HG02571 (cell line): Measurements from ENCODE around the gene FANCE.
"Not testable (repeated sequence)": the region's sequence is repeated elsewhere in the genome, so short reads cannot be mapped to it uniquely, and the experiment has no call there.

ENCODE experiments used
- ATAC-seq: cut with Tn5 transposase; IDR thresholded peaks from one replicate; pipeline ENCODE4 v1.9.1; 2021; ENCODE audit warnings: mild to moderate bottlenecking, moderate library complexity; ENCODE audit not compliant: unreplicated experiment

FANCE gene

DNA sequence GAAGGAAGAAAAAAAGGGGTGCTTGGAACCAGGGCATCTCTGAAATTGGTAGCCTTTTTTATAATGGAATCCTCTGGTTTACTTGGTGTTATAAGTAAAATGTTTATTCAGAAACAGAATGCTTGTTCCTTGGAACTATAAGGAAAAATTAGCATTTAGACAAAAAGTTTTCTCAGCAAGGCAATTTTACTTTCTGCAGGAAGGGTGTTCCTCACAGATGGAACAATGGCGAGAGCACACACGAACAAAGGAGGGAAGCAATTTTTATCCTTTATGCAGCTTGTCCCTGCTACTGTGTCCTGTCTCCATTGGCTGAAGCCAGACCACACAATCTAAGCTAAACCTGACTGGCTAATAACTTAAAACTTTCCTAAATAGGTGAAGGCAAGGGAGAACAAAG is 22.7 kb upstream of the FANCE start:
- ATAC-seq, result no peak

DNA sequence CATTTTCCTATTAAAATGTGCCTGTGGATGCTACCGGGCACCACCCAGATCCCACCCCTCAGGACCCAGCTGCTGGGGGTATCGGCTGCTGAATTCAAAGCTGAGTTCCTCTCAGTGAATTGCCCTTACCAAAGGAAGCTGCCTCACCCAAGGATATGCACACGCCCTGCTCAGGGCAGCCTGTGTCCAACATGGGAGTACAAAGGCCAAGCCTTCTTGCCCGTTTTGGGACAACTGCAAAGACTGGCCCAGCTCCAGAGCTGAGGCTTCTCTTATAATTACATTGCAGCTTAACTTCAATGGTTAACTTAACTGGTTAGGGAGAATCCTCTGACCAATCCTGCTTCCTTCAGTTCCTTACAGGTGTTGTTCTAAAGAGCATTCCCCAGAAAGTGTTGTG is 19.8 kb upstream of the FANCE start:
- ATAC-seq, result no peak

DNA sequence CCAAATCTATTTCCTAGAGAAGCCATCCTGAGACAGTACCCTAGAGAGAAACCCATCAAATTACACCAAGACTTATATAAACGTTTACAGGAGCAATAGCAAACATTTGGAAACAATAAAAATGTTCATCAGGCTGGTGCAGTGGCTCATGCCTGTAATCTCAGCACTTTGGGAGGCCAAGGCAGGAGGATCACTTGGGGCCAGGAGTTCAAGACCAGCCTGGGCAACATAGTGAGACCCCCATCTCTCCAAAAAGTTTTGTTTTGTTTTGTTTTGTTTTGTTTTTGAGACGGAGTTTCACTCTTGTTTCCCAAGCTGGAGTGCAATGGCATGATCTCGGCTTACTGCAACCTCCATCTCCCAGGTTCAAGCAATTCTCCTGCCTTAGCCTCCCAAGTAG is 19.4 kb upstream of the FANCE start:
- ATAC-seq, result not testable (repeated sequence)

DNA sequence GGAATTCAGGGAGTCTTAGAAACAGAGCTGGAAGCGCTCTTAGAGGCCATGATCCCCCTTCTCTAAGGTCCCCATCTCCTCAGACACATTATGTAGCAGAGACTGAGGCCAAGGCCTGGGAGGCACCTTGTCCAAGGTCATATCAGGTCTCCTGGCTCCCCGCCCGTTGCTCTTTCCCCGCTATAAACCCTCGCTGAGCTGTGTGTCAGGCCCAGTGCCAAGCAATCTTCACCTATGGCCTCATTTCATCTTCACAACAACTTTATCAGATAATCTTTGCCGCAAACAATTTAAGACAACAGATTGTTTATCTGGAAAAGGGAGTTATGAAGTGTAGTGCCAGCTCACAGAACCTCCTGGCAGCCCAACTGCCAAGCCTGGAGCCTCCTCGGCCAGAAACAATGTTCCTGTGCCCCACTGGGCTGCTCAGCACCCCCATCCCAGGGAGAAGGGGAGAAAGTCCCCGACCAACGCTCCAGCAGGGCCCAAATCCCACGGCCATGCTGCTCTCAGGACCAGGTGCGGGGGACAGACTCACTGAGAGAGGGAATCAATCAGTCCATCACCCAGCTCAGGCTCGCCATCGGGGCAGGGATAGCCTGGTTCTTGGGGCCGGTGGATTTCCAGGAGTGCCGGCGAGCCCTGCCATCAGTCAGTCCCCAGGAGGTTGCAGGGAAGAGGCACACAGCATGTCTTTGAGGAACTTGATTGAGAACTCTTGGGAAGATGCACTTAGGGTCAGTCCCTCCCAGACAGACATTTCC is 16.9 kb upstream of the FANCE start:
- ATAC-seq, result no peak

DNA sequence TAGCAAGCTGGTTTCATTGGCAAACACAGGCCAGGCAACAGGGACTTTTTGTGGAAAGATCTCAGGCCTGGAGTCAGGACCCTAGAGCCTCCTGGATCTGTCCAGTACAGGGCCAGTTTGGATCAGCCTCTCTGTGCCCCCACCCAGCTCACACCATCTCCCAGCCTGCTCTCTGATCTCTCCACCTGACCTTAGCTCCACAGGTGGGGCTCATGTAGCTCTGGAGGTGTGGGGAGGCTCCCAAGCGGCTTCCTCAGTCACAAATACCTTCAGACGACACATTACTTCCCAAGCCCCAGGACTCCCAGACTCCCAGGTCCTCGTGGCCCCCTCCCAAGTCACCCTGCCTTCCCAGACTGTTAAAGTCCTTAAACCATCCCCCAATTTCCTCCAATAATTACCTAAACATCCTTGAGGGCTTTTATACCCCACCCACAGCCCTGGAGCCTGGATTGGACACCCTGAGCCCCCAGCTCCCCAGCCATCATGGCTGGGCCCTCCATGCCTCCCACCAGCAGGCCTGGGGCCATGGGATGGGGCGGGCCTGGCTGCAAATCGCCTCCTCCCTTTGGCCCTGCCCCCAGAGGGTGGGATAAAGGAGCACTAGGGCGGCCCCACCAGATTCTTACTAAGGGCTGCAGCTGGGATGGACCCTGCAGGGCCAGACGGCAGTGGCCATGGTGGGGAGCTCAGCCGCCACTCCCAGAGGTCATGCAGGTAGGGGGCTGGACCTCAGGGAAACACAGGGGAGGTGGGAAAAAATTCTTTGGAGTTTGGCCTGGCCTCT is 15.9 kb upstream of the FANCE start:
- ATAC-seq, result no peak

DNA sequence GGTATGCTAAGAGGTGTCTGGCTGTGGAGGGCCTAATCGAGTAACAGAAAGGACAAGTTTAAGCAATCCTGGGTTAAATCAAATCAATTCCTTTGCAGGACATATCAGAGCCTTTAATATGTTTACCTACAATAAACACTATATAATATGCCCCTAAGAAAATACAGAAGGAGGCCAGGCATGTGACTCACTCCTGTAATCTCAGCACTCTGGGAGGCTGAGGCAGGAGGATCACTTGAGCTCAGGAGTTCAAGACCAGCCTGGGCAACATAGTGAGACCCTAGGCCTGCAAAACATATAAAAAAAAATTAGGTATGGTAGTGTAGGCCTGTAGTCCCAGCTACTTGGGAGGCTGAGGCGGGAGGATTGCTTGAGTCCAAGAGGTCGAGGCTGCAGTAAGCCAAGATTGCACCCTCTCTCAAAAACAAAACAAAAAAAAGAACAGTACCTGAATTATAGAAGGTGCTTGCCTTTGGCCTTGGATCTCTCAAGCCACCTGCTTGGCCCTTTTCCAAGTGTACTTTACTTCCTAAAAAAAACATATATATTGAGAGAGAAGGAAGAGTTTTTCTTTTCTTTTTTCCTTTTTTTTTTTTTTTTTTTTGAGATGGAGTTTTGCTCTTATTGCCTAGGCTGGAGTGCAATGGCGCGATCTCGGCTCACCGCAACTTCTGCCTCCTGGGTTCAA is 13.6 kb upstream of the FANCE start:
- ATAC-seq, result not testable (repeated sequence)

DNA sequence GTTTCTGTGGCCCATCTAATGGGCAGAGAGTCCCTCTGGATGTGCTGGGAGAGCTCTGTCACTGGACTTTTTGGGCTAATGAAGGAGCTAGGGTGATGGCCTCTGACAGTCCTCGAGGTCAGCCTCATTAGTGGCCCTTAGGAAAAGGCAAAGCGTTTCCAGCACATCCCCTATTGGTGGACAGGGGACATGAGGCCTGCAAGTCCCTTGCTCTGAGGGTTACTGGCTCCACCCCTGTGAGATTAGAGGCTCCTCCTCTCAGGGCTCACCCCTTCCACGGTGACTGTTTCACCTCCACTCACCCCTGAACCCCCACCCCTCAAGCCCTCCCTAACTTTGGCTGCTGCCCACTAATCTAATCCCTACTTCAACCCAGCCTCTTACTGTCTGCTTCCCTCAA is 12.8 kb upstream of the FANCE start:
- no peak for ATAC-seq

DNA sequence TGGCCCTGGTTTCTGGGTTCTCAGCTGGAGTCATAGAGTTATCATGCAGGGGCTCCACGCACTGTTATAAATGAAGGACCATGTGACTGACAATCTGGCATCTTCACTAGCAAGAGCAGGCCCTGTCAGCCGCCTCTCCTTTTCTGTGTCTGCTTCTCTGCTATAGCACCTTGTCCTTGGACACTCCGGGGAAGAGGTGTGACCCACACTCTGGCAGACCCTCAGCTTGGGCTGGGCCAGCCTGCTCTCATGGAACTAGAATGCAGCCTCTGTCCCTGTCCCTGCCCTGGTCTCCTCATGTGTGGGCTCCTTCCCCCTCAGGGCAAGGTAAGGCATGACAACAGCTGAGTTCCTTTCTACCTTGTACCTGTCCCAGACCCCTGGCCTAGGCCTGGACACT is 10.9 kb upstream of the FANCE start:
- ATAC-seq, result no peak

DNA sequence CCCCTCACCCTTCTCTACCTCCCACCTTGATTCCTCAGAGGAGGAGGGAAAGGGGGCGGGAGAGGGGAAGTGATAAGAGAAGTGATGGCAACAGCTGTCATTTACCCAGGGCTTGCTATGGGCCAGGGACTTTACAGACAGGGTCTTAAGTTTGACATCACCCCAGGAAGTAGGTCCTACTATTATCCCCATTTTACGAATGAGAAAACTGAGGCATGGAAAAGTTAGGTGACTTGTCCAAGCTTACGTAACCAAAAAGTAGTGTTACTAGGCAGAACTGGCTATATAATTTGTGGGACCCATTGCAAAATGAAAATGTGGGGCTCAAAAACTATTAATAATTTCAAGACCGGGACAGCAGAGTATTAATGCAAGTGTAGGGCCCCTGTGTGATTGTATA is 10.5 kb upstream of the FANCE start:
- no peak for ATAC-seq

DNA sequence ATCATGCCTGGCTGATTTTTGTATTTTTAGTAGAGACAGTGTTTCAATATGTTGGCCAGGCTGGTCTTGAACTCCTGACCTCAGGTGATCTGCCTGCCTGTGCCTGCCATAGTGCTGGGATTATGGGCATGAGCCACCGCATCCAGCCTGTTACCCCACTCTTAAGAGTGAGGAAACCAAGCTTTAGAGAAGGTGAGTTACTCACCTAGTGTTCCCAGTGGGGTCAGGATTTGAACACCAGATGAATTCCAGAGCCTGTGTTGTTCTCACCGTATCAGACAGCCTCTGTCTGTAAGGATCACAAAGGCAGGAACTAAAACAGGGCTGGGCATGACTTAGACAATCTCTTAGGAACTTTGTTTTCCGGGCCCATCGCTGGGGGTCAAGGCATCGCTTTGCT is 9.4 kb upstream of the FANCE start:
- no peak for ATAC-seq

DNA sequence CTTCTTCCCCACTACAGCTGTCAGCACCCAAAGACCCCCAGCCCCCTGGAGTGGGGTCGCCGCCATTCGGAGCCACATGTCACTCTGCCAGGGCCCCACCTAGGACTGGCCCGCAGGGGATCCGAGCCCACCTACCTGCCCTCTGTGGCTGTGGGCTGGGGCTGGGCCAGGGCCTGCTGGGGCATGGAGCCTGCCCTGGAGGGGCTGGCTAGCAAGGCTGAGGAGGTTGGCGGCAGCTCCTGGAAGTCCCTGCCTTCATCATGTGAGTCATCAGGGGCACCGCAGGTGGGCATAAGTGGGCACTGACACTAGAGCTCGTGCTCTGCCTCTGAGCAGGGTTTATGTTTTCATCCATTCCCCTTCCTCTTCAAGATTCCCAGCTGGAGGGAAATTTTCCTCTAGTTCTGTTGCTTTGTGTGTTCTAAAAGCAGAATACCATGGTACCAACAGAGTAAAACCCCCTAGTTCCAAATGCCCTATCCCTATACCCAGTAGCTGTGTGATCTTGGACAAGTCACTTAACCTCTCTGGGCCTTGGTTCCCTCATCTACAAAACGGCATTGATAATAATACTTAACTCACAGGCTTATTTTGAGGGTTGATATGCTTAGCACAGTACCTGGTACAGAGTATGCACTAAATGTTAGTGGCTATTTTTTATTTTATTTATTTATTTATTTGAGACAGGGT is 8.7 kb upstream of the FANCE start:
- no peak for ATAC-seq

DNA sequence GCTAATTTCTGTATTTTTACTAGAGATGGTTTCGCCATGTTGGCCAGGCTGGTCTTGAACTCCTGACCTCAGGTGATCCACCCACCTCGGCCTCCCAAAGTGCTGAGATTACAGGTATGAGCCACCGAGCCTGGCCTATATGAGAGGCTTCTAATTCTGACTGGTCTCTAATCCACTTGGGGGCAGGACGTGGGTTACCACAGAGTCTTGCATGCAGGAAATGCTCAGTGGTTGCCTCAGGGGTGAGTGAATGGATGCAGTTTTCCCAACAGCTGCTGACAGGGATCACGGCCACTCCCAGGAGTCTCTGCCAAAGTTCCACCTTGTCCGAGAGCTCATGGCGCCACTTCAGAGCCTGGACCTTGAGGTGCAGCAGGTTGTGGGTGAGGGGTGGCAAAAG is 6.4 kb upstream of the FANCE start:
- no peak for ATAC-seq

DNA sequence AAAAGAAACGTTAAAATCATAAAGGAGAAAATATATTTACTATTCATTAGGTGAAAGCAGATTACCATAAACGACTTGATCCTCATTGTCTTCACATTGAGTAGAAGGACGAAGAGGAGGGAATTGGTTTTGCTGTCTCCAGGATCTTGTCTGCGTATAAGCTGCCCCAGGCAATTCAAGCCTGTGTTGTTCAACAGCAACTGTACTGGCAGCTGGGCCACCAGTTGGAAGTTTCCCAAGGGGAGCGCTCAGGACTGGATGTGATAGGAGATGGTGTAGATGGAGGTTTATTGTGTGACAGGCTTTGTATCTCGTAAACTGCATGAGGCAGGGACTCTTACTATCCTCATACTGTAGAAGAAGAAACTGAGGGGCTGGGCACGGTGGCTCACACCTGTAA is 3.9 kb upstream of the FANCE start:
- no peak for ATAC-seq

DNA sequence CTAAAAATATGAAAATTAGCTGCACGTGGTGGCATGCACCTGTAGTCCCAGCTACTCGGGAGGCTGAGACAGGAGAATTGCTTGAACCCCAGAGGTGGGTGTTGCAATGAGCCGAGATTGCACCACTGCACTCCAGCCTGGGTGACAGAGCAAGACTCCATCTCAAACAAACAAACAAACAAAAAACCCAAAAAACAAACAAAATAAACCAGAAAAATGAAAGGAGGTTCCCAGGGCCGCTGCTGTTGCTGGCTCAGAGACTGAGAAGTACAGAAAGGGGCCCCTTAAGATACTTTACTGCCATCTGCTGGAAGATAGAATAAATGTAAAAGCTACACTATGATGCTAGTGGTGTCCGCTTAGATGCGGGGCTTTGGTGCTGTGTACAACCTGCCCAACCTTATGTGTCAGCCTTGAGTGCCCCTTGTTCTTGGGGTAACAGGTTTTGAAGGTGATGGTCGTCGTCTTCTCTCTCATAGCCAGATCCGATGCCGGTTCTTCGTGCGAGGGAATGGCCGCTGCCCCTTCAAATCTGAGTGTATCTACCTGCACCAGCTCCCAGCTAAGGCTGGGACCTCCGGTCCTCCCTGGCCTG is 2.8 kb upstream of the FANCE start:
- no peak for ATAC-seq

DNA sequence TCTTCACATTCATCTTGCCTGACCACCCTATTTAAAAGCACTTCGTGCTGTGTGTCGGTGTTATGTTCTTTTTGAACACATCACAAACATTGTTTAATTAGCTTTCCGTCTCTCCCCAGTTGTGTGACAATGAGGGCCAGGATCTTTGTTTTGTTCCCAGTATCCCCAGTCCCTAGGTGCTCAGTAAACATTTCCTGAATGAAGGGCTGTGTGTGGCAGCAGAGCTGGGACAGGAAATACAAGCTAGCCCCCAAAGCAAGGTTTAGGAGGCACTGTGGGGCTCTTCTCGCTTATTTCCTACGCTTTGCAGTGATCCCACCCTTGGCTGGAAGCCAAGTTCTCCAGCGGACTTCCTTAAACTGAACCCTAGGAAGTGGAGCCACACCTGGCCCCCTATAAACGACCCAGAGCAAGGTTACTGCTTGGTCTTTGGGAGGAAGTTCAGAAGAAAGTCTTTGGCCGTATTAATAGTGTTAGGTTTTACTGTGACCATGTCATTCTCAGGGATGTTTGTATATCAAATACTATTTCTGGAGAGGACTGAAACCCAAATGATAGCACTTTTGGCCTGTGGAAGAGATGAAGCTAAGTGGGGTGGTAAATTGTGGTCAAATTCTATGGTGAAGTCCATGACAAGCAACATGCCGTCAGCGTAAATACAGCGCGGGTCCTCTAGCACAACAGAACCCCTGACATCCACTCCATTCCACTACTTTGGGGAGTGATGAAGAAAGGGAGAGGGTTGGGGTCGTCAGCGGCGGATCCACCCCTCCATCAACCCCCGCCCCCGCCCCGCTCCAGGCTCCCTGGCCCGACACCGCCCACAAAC is 570 bp upstream of the FANCE start:
- no peak for ATAC-seq

DNA sequence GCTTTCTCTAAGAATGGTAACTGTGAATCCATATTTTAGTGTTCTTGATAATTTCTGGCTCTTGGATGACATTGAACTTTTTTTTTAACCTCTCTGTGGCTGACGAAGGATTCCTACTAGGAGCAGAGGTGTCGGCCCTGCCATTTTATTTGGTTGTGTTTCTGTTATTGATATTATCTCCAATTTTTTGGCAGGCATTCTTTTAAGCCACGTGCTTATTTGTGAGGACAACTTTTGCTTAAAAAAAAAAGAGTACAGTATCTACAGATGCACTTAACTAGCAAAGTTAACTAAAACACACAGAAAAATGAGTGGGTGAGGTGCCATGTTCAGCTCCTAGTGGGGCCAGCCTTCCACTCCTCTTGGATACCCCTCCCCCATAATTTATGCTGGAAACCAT is 1.1 kb downstream of the FANCE start:
- ATAC-seq, result no peak

DNA sequence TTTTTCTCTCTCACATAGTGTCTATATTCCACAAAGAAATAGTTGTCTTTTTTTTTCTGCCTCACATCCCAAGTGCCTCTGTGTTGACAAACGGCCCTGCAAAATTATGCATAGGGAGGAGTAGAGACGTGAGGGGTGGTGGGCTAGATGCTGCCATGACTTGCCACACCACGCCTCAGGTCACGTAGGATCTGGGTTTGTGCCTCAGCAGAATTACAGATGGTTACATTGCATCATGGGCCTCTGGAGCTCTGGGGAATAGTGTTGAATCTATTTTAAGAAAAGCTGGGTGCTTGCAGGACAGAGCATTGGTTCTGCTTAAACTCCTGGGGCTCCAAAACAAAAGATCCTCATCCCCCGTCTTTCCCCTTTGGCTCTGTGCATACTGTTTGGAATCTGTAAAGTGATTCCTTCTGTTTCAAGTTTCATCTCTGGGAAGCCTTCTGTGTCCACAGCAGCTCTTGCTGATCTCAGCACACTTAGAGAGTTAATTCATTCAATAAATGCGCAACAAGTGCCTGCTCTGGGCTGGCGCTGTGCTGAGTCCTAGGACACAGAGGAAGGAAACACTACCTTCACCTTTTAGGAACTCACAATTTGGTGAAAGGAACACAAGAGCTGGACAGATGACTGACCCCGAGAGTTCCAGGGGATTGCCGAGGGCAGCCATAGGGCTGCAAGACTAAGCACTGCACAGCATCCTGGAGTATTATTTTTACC is 2.4 kb downstream of the FANCE start:
- ATAC-seq, result no peak

DNA sequence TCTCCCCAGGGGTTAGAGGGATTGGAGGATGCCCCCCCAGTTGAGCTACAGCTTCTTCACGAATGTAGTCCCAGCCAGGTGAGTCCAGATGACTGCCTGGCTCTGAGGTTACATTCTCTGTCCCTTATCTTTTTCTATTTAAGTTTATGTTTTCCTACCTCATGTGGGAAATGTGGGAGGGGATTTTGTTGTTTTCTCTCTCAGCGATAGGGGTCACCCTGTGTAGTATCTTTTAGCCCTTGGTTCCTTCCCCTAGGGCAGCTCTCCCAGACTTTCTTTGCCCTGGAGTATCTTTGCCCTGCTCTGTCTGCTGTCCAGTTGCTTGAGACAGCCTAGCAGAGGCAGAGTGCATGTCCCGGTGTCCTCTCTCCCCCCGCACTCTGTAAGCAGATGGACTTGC is 5.8 kb downstream of the FANCE start:
- no peak for ATAC-seq

DNA sequence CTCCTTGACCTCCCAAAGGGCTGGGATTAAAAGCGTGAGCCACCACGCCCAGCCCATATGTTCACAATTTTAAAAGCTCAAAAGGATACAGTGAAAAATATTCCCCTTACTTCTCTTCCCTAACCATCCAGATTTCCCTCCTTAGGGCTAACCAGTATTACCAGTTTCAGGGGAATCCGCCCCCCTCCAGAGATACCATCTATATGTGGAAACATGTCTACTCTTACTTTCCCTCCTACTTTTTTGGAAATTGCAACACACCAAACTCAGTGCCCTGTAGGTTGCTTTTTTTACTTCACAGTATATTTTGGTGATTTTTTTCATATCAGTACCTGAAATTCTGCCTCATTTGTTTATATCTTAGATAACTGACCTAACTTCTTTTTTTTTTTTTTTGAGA is 9.1 kb downstream of the FANCE start:
- no peak for ATAC-seq
